Pancreas (tissue), 10 donors: ENCODE measurements around the gene USP6. TPM values are rescaled to one million over a fixed set of nuclear protein-coding genes. Genes with fewer than 3 reads are reported as not detected.
"Not testable (repeated sequence)": the region's sequence is repeated elsewhere in the genome, so short reads cannot be mapped to it uniquely, and the experiment has no call there.

Experiments
- ATAC-seq, 4 donors: fragments of 200-7000 bp; cut with Tn5 transposase; one replicate each; pipeline versions ENCODE4 v1.8.0 to v1.9.1; 2020; ENCODE audit warnings: mild to moderate bottlenecking in 4 of 4, moderate library complexity in 4 of 4
- DNase-seq, 6 donors: peaks; one replicate each; pipeline ENCODE4 v3.0.0-alpha.2; 2020
- FAIRE-seq: peaks from 2 replicates; lab custom pipeline; 2012; peaks lifted over from hg19 to GRCh38; lab: Jason Lieb, UNC
- H3K27ac ChIP-seq, 4 donors: fragments of 200-600 bp; sonication (generic); 1 replicate in 3 of 4; 2 replicates in 1 of 4; pipeline versions ENCODE4 v1.5.0 to v1.8.0; 2020
- H3K27me3 ChIP-seq, 4 donors: fragments of 200-600 bp; one replicate each; pipeline ENCODE4 v1.8.0; 2021
- H3K36me3 ChIP-seq, 3 donors: fragments of 200-600 bp; sonication (generic) in 1 of 3; one replicate each; pipeline versions ENCODE4 v1.5.0 to v1.8.0; 2020 to 2021
- H3K4me1 ChIP-seq, 3 donors: fragments of 200-600 bp; one replicate each; pipeline ENCODE4 v1.8.0; 2021
- H3K4me3 ChIP-seq, 4 donors: fragments of 200-600 bp; sonication (generic) in 2 of 4; one replicate each; pipeline versions ENCODE4 v1.5.0 to v1.8.0; 2020 to 2021
- H3K9me3 ChIP-seq, 4 donors: fragments of 200-600 bp; one replicate each; pipeline ENCODE4 v1.8.0; 2021
- WGBS, 2 donors: extraction: QIAGEN DNeasy Blood & Tissue Kit; methylation state at CpG; one replicate each; pipeline ENCODE4 v1.1.7; 2013; 5-methylcytosine and 5-hydroxymethylcytosine counted together
- intact Hi-C, 3 donors: fragments of 100-400 bp; cut with DNase I; formaldehyde crosslinking; loops; one replicate each; pipeline versions ENCODE4 v1.11.1 to v1.14.2; 2022
- polyA plus RNA-seq, 2 donors: library from polyadenylated mRNA; stranded (reverse); fragments of 200-250 nt; gene quantifications; one replicate each; pipeline ENCODE4 v1.2.3, GENCODE V29; 2013
- total RNA-seq, 6 donors: library from RNA; stranded (reverse); fragmentation: NEBNext Ultra II Directional in 4 of 6; extraction: Animal tissue kit (Norgen Biotek cat#: 25700) in 4 of 6; gene quantifications; one replicate each; pipeline versions ENCODE4 v1.2.1 to v1.2.4, GENCODE V29; 2021 to 2023
- TF ChIP-seq, protein P1 (sequence below), 4 donors: fragments of 200-600 bp; sonication (generic) in 3 of 4; IDR thresholded peaks; one replicate each; pipeline versions ENCODE4 v1.5.0 to v1.8.0; 2021; ENCODE audit warnings: antibody characterized with exemption in 4 of 4
- donor health status: healthy with polysubstance abuse.
- donor health status: DM: no; HTN: no; CAD: no; lungs with moderate emphysema.
- donor health status: DM: no; HTN: no; CAD: no.
- donor health status: control.
- donor health status: control.
- donor health status: Bipolar disorder and iron deficiency.
- donor health status: DM: yes; HTN: yes; CAD: no.
- donor health status: DM: no; HTN: no; CAD: no.
- donor health status: DM: no; HTN: no; CAD: no.
- donor health status: DM: yes; HTN: yes; CAD: no.

The USP6 gene
- total and polyA plus RNA-seq, 8 donors = 0.03 to 0.09 (median 0.05) TPM

DNA sequence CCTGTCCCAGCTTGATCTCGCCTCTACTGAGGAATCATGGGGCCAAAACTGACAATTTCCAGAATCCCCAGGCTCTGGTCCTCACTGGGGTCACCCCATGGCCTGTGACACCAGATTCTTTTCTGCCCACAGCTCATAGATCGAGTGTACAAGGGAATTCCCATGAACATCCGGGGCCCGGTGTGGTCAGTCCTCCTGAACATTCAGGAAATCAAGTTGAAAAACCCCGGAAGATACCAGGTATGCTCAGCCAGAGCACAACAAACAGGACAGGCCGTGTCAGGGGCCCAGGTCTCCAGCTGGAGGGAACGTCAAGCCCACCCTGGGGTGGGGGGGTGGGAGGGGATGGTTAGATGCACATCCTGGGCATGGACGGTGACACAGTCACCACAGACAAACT lies 17.5 kb downstream of the USP6 start:
- no peaks in the 10 kb centered on the region for H3K36me3 ChIP-seq
- H3K4me1 ChIP-seq = no peaks in the 10 kb centered on the region
- no peaks in the 10 kb centered on the region for H3K9me3 ChIP-seq
- H3K27ac ChIP-seq = no peak overlapping the region
- no peaks in the 10 kb centered on the region for H3K27me3 ChIP-seq
- TF ChIP-seq, protein P1, sequence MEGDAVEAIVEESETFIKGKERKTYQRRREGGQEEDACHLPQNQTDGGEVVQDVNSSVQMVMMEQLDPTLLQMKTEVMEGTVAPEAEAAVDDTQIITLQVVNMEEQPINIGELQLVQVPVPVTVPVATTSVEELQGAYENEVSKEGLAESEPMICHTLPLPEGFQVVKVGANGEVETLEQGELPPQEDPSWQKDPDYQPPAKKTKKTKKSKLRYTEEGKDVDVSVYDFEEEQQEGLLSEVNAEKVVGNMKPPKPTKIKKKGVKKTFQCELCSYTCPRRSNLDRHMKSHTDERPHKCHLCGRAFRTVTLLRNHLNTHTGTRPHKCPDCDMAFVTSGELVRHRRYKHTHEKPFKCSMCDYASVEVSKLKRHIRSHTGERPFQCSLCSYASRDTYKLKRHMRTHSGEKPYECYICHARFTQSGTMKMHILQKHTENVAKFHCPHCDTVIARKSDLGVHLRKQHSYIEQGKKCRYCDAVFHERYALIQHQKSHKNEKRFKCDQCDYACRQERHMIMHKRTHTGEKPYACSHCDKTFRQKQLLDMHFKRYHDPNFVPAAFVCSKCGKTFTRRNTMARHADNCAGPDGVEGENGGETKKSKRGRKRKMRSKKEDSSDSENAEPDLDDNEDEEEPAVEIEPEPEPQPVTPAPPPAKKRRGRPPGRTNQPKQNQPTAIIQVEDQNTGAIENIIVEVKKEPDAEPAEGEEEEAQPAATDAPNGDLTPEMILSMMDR (IDR thresholded peaks at IDR 0.05) = no peak
- H3K4me3 ChIP-seq = no peak overlapping the region
- no peak for ATAC-seq
- 64 to 75% methylated on average over 8 of the region's 8 CpGs for WGBS, 2 donors
- DNase-seq = no peak
- intact Hi-C loops = no loop called here
- no peak for FAIRE-seq

GRCh38 chr17:5133961-5134360 lies 18.1 kb downstream of the USP6 start:
- DNase-seq, H3K27ac ChIP-seq, H3K4me3 ChIP-seq, FAIRE-seq, H3K9me3 ChIP-seq, H3K4me1 ChIP-seq, intact Hi-C loops, H3K36me3 ChIP-seq, H3K27me3 ChIP-seq, ATAC-seq: not testable (repeated sequence)
- 73 to 80% methylated on average over 8 of the region's 8 CpGs for WGBS, 2 donors

DNA sequence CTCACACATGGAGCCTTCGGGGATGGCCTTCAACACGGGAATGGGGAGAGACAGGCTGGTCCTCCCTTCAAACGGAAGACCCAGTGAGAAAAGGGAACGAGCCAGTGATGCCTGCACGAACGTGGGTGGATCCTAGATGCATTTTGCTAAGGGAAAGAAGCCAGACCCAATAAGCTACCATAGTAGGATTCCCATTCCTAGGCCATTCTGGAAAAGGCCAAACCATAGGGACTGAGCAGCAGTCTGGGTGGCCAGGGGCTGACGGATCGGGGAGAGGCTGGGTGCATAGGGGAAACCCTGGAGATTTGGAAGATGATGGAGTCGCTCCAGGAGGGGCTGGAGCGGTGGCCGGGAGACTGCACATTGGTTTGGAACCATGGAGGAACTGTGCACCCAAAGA lies 18.7 kb downstream of the USP6 start:
- H3K27me3 ChIP-seq, ATAC-seq, DNase-seq, intact Hi-C loops, H3K27ac ChIP-seq, H3K9me3 ChIP-seq, H3K4me1 ChIP-seq, H3K36me3 ChIP-seq, FAIRE-seq, H3K4me3 ChIP-seq: not testable (repeated sequence)
- 68 to 77% methylated on average over 11 of the region's 11 CpGs for WGBS, 2 donors

- H3K36me3 ChIP-seq, intact Hi-C loops, H3K4me3 ChIP-seq, H3K27ac ChIP-seq, FAIRE-seq, H3K9me3 ChIP-seq, ATAC-seq, DNase-seq, H3K27me3 ChIP-seq, H3K4me1 ChIP-seq: not testable (repeated sequence)
- WGBS, 2 donors = 59 to 74% methylated on average over 8 of the region's 8 CpGs
Observed at GRCh38 chr17:5135131-5135712, 19.4 kb downstream of the USP6 start.

- TF ChIP-seq, protein P1 (IDR thresholded peaks at IDR 0.05) = no peak
- Histone ChIP-seq H3K27ac (no peak overlapping the region), H3K9me3 (no peaks in the 10 kb centered on the region), H3K36me3 (no peaks in the 10 kb centered on the region), H3K4me3 (no peak overlapping the region), H3K4me1 (no peaks in the 10 kb centered on the region), H3K27me3 (no peaks in the 10 kb centered on the region)
- WGBS, 2 donors = 71 to 73% methylated on average over 14 of the region's 14 CpGs
- FAIRE-seq = no peak
- no peak for DNase-seq
- ATAC-seq = no peak
- intact Hi-C loops = no loop called here
Observed at GRCh38 chr17:5135726-5136579, 20.1 kb downstream of the USP6 start.

GRCh38 chr17:5136580-5137412 lies 21.0 kb downstream of the USP6 start:
- 74 to 79% methylated on average over 14 of the region's 14 CpGs for WGBS, 2 donors
- FAIRE-seq, H3K9me3 ChIP-seq, H3K36me3 ChIP-seq, intact Hi-C loops, H3K27me3 ChIP-seq, H3K4me3 ChIP-seq, H3K4me1 ChIP-seq, ATAC-seq, H3K27ac ChIP-seq, DNase-seq: not testable (repeated sequence)

DNA sequence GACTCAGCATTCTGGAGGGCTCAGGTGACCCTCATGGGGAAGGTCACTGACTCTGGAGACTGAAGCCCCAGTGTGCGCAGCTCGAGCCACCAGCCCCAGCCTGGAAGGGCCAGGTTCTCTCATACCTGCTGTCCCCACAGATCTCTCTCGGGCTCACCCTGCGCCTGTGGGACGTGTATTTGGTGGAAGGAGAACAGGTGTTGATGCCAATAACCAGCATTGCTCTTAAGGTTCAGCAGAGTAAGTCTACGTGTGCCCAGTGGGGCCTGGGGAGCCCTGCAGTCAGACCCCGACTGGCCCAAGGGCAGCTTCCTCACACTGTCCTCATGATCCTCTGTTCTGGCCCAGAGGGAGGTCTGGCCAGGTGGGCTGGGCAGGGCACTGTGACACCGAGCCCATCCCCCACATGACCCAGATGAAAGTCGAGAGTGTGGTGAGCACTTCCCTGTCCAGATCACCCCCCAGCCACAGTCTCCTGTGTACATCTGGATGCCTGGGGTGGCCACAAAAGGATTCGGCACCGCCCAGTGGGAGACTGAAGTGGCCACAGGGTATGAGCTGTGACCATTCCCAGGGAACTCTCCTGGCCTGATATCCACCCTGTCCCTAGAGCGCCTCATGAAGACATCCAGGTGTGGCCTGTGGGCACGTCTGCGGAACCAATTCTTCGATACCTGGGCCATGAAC lies 21.8 kb downstream of the USP6 start:
- ATAC-seq, intact Hi-C loops, H3K27ac ChIP-seq, H3K27me3 ChIP-seq, H3K4me1 ChIP-seq, DNase-seq, FAIRE-seq, H3K36me3 ChIP-seq, H3K9me3 ChIP-seq, H3K4me3 ChIP-seq: not testable (repeated sequence)
- 75 to 83% methylated on average over 15 of the region's 15 CpGs for WGBS, 2 donors

- DNase-seq, H3K4me3 ChIP-seq, H3K27ac ChIP-seq, FAIRE-seq, ATAC-seq, intact Hi-C loops, H3K27me3 ChIP-seq, H3K4me1 ChIP-seq, H3K9me3 ChIP-seq, H3K36me3 ChIP-seq: not testable (repeated sequence)
- 87 to 92% methylated on average over 9 of the region's 9 CpGs for whole genome bisulfite sequencing, 2 donors
Observed at GRCh38 chr17:5138198-5138544, 22.3 kb downstream of the USP6 start.
